ENCODE data around the gene SEMA3D. TPM values are rescaled to one million over a fixed set of nuclear protein-coding genes. Genes with fewer than 3 reads are reported as not detected.

Gene SEMA3D
- total RNA-seq, 2 donors from 2014 or later: 0.12 TPM; not detected in 1

DNA sequence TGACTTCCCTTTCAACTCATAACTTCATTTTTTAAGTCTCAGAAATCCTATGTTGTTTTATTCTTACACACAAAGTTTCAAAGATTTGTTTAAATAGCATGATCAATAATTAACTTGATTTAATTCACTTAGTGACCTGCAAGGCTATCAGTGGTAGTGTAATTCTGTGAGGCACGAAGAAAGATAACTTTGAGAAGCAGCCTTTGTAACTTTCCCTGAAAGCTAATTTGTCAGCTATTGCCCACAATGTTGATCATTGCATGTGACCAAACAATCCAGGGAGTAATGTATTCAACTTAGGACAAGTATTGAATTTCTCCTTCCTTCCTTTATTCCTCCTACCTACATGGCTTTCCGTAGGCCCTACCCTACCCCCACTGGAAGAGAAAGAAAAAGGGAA, 111.0 kb downstream of the SEMA3D start:
- H3K9me3 ChIP-seq (ENCODE audit: control insufficient read depth, low read length, poor library complexity, severe bottlenecking): no peaks in the 10 kb centered on the region
- no peaks in the 10 kb centered on the region for H3K4me1 Mint-ChIP-seq
- H3K4me3 Mint-ChIP-seq: no peak overlapping the region
- ATAC-seq: no peak
- H3K27me3 Mint-ChIP-seq: no peaks in the 10 kb centered on the region
- no peak overlapping the region for H3K27ac Mint-ChIP-seq
- DNase-seq: no peak
- H3K36me3 Mint-ChIP-seq (ENCODE audit: low read depth): no peaks in the 10 kb centered on the region

GRCh38 chr7:85074992-85075391, 111.9 kb downstream of the SEMA3D start:
- H3K27ac Mint-ChIP-seq: no peak overlapping the region
- DNase-seq (no peak), ATAC-seq (no peak)
- no peaks in the 10 kb centered on the region for H3K9me3 ChIP-seq (ENCODE audit: control insufficient read depth, low read length, poor library complexity, severe bottlenecking)
- H3K36me3 Mint-ChIP-seq (ENCODE audit: low read depth): no peaks in the 10 kb centered on the region
- H3K27me3 Mint-ChIP-seq: no peaks in the 10 kb centered on the region
- no peak overlapping the region for H3K4me3 Mint-ChIP-seq
- H3K4me1 Mint-ChIP-seq: no peaks in the 10 kb centered on the region

- no peaks in the 10 kb centered on the region for H3K27me3 Mint-ChIP-seq
- H3K9me3 ChIP-seq (ENCODE audit: control insufficient read depth, low read length, poor library complexity, severe bottlenecking): no peaks in the 10 kb centered on the region
- H3K36me3 Mint-ChIP-seq (ENCODE audit: low read depth): no peaks in the 10 kb centered on the region
- ATAC-seq: no peak
- H3K4me1 Mint-ChIP-seq: no peaks in the 10 kb centered on the region
- no peak for DNase-seq
- H3K27ac Mint-ChIP-seq: no peak overlapping the region
- no peak overlapping the region for H3K4me3 Mint-ChIP-seq
Observed at GRCh38 chr7:85074016-85074415, 112.8 kb downstream of the SEMA3D start.

DNA sequence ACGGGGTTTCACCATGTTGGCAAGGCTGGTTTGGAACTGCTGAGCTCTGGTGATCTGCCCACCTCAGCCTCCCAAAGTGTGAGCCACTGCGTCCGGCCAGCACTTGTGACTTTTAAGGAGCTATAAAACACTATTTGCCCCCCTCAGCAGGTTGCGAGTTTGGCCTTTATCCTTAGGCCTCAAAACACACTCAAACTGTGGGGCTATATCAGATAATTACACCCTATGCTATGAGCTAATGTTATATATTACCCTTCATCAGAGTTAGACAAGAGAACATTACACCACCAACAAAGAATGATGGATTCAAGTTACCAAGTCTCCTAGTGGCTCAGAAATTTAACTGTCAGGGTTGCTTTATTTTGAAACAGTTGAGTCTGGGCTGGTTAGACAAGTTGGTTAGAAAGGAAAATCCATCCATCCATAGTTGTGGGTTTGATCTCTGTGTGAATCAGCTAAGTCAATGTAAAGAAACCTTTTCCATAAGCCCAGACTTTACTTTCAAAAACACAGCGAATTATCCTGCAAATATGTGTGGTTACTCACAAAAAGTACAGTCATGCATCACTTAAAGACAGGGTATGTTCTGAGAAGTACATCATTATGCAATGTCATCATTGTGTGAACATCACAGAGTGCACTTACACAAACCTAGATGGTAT, 115.8 kb downstream of the SEMA3D start:
- Mint-ChIP-seq H3K27ac (no peak overlapping the region), H3K27me3 (no peaks in the 10 kb centered on the region), H3K4me3 (no peak overlapping the region), H3K36me3 (ENCODE audit: low read depth) (no peaks in the 10 kb centered on the region), H3K4me1 (no peaks in the 10 kb centered on the region)
- no peaks in the 10 kb centered on the region for H3K9me3 ChIP-seq (ENCODE audit: control insufficient read depth, low read length, poor library complexity, severe bottlenecking)
- DNase-seq (no peak), ATAC-seq (no peak)

DNA sequence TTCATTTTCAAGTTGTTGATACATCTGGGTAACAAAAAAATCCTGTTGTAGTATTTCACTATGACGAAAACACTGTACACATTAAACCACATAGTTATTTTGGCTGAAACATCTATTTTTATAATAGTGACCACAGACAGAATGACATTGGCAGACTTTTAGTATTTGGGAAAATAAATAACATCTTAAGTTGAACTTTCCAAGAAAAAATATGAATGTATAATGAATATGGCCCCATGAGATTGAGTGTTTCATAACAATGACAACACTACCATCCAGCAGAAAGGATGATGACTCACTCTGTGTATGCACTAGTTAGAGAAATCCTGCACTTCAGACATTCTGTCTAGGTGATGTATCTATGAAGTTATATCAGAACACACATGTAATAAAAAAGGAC, 118.1 kb downstream of the SEMA3D start:
- Mint-ChIP-seq H3K4me1 (no peaks in the 10 kb centered on the region), H3K27me3 (no peaks in the 10 kb centered on the region), H3K27ac (no peak overlapping the region), H3K4me3 (no peak overlapping the region), H3K36me3 (ENCODE audit: low read depth) (no peaks in the 10 kb centered on the region)
- ATAC-seq (no peak), DNase-seq (no peak)
- H3K9me3 ChIP-seq (ENCODE audit: control insufficient read depth, low read length, poor library complexity, severe bottlenecking): no peaks in the 10 kb centered on the region

GRCh38 chr7:85067371-85067770, 119.5 kb downstream of the SEMA3D start:
- Mint-ChIP-seq H3K27me3 (no peaks in the 10 kb centered on the region), H3K27ac (no peak overlapping the region)

DNA sequence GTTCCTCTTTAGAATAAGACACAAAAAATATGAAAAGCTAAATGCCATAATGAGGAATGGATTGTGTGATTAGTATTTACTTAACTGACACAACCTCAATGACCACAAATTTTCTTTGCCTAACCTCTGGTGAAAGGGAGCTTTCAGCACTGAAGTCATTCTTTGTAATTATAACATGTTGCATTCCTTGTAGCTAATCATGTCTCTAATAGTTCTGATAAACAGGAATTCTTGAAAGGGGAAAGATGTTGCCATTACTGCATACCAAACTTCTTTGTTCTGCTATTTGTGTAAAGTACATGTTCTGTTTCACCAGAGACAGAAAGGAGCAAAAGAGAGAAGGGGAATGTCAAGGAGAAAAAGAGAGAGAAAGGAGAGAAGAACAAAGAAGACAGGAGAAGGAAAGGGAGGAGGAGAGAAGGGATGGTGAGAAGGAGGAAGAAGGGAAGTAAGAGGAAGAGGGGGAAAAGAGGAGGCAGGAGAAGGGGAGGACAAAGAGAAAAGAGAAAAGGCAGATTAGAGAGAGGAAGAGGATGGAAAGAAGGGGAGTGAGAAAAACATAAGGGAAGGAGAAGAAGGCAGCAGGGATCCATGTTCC, 120.9 kb downstream of the SEMA3D start:
- Mint-ChIP-seq H3K27me3 (no peaks in the 10 kb centered on the region), H3K4me1 (no peaks in the 10 kb centered on the region), H3K36me3 (ENCODE audit: low read depth) (no peaks in the 10 kb centered on the region), H3K4me3 (no peak overlapping the region), H3K27ac (no peak overlapping the region)
- DNase-seq: no peak
- no peak for ATAC-seq
- H3K9me3 ChIP-seq (ENCODE audit: control insufficient read depth, low read length, poor library complexity, severe bottlenecking): no peaks in the 10 kb centered on the region

More at GRCh38 chr7:85067371-85067770, 119.5 kb downstream of the SEMA3D start:
- DNase-seq (no peak), ATAC-seq (no peak)
- Mint-ChIP-seq H3K36me3 (ENCODE audit: low read depth) (no peaks in the 10 kb centered on the region), H3K4me3 (no peak overlapping the region), H3K4me1 (no peaks in the 10 kb centered on the region)
- H3K9me3 ChIP-seq (ENCODE audit: control insufficient read depth, low read length, poor library complexity, severe bottlenecking): no peaks in the 10 kb centered on the region

GRCh38 chr7:85065306-85065705, 121.5 kb downstream of the SEMA3D start:
- Mint-ChIP-seq H3K4me3 (no peak overlapping the region), H3K27ac (no peak overlapping the region), H3K36me3 (ENCODE audit: low read depth) (no peaks in the 10 kb centered on the region), H3K27me3 (no peaks in the 10 kb centered on the region), H3K4me1 (no peaks in the 10 kb centered on the region)
- DNase-seq (no peak), ATAC-seq (no peak)
- no peaks in the 10 kb centered on the region for H3K9me3 ChIP-seq (ENCODE audit: control insufficient read depth, low read length, poor library complexity, severe bottlenecking)

GRCh38 chr7:85062651-85063050, 124.2 kb downstream of the SEMA3D start:
- Mint-ChIP-seq H3K27me3 (no peaks in the 10 kb centered on the region), H3K36me3 (ENCODE audit: low read depth) (no peaks in the 10 kb centered on the region), H3K27ac (no peak overlapping the region), H3K4me1 (no peaks in the 10 kb centered on the region), H3K4me3 (no peak overlapping the region)
- ATAC-seq (no peak), DNase-seq (no peak)
- no peaks in the 10 kb centered on the region for H3K9me3 ChIP-seq (ENCODE audit: control insufficient read depth, low read length, poor library complexity, severe bottlenecking)

- DNase-seq (no peak), ATAC-seq (no peak)
- no peak overlapping the region for H3K4me3 Mint-ChIP-seq
- no peaks in the 10 kb centered on the region for H3K27me3 Mint-ChIP-seq
- H3K9me3 ChIP-seq (ENCODE audit: control insufficient read depth, low read length, poor library complexity, severe bottlenecking): no peaks in the 10 kb centered on the region
- no peaks in the 10 kb centered on the region for H3K36me3 Mint-ChIP-seq (ENCODE audit: low read depth)
- no peaks in the 10 kb centered on the region for H3K4me1 Mint-ChIP-seq
- H3K27ac Mint-ChIP-seq: no peak overlapping the region
Observed at GRCh38 chr7:85061456-85061855, 125.4 kb downstream of the SEMA3D start.

DNA sequence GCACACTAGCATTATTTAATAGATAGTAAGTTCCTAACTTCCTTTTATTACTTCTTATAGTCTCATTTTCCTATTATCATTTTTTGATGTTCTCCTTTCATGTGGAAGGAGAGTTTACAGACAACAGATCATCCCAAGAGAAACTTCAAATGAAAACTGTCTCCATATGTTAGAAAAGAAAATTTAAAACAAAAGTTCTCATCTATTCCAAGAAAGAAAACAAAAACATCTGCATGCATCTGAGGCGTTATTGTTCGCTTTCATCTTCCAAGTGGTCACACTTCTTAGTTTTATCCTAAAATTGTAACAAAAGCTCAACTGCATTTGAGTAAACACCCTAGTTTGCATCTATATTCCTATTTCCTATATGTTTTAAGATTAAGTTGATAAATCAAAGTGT, 126.2 kb downstream of the SEMA3D start:
- no peak for DNase-seq
- Mint-ChIP-seq H3K27ac (no peak overlapping the region), H3K36me3 (ENCODE audit: low read depth) (no peaks in the 10 kb centered on the region), H3K4me1 (no peaks in the 10 kb centered on the region), H3K4me3 (no peak overlapping the region), H3K27me3 (no peaks in the 10 kb centered on the region)
- no peak for ATAC-seq
- H3K9me3 ChIP-seq (ENCODE audit: control insufficient read depth, low read length, poor library complexity, severe bottlenecking): no peaks in the 10 kb centered on the region

GRCh38 chr7:85055906-85056305, 130.9 kb downstream of the SEMA3D start:
- ATAC-seq: no peak
- no peak for DNase-seq
- no peak overlapping the region for H3K27ac Mint-ChIP-seq
- H3K36me3 Mint-ChIP-seq (ENCODE audit: low read depth): no peaks in the 10 kb centered on the region
- H3K4me1 Mint-ChIP-seq: no peaks in the 10 kb centered on the region
- no peaks in the 10 kb centered on the region for H3K27me3 Mint-ChIP-seq
- no peak overlapping the region for H3K4me3 Mint-ChIP-seq
- no peaks in the 10 kb centered on the region for H3K9me3 ChIP-seq (ENCODE audit: control insufficient read depth, low read length, poor library complexity, severe bottlenecking)

GRCh38 chr7:85055196-85055595, 131.7 kb downstream of the SEMA3D start:
- Mint-ChIP-seq H3K27ac (no peak overlapping the region), H3K27me3 (no peaks in the 10 kb centered on the region), H3K36me3 (ENCODE audit: low read depth) (no peaks in the 10 kb centered on the region), H3K4me1 (no peaks in the 10 kb centered on the region), H3K4me3 (no peak overlapping the region)
- no peaks in the 10 kb centered on the region for H3K9me3 ChIP-seq (ENCODE audit: control insufficient read depth, low read length, poor library complexity, severe bottlenecking)
- no peak for DNase-seq
- ATAC-seq: no peak

DNA sequence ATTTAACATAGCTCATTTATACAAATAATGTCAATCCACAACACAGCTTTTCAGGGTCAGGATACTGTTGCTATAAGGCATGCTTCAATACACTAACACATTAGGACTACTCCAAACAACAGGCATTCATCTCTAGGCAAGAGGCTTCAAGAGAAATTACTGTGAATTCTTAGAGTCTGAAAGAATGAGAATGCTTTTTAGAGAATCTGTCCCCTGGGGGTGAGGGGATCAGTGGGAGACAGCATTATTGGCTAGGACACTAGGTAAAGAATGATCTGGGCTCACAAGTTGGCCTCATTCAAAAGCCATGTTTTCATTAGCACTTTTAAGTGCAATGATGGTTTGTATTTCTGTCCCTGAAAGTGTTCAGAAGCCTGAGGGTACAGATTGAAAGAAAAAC, 132.6 kb downstream of the SEMA3D start:
- no peaks in the 10 kb centered on the region for H3K27me3 Mint-ChIP-seq
- no peak overlapping the region for H3K4me3 Mint-ChIP-seq
- ATAC-seq (no peak), DNase-seq (no peak)
- no peak overlapping the region for H3K27ac Mint-ChIP-seq
- H3K4me1 Mint-ChIP-seq: no peaks in the 10 kb centered on the region
- no peaks in the 10 kb centered on the region for H3K9me3 ChIP-seq (ENCODE audit: control insufficient read depth, low read length, poor library complexity, severe bottlenecking)
- no peaks in the 10 kb centered on the region for H3K36me3 Mint-ChIP-seq (ENCODE audit: low read depth)

Data from T-helper 17 cell (primary cell).